ENCODE results near the gene TRMT61A.

Gene TRMT61A

GRCh38 chr14:103569408-103569807 is 40.4 kb downstream of the TRMT61A start:
- DNase-seq, result no peak

GRCh38 chr14:103574104-103574503 is 45.1 kb downstream of the TRMT61A start:
- no peak for DNase-seq

- DNase-seq, result no peak
Measured at GRCh38 chr14:103574707-103575285, 45.8 kb downstream of the TRMT61A start.

- DNase-seq, result no peak
Measured at GRCh38 chr14:103576371-103577024, 47.5 kb downstream of the TRMT61A start.

GRCh38 chr14:103578401-103579075 is 49.5 kb downstream of the TRMT61A start:
- DNase-seq, result no peak

GRCh38 chr14:103581206-103581605 is 52.2 kb downstream of the TRMT61A start:
- DNase-seq, result no peak

- DNase-seq, result no peak
Measured at GRCh38 chr14:103581954-103582703, 53.1 kb downstream of the TRMT61A start.

GRCh38 chr14:103584326-103584915 is 55.4 kb downstream of the TRMT61A start:
- no peak for DNase-seq

Data from cerebellar nuclear complex (tissue), 1 donor.